Neural crest cell (in vitro differentiated cells): ENCODE results near the gene CAST. TPM values are rescaled to one million over a fixed set of nuclear protein-coding genes. Genes with fewer than 3 reads are reported as not detected.

Source experiments
- DNase-seq: peaks from one replicate; pipeline ENCODE4 v3.0.0; 2021; ENCODE audit warnings: low read depth, mixed read lengths, low spot score
- H3K27ac Mint-ChIP-seq: one replicate; pipeline ENCODE4 v1.8.0; 2021; ENCODE audit warnings: mild to moderate bottlenecking, mixed read lengths; ENCODE audit not compliant: unreplicated experiment
- H3K27me3 Mint-ChIP-seq: 2 replicates; pipeline ENCODE4 v1.8.0; 2021; ENCODE audit warnings: low read depth, mild to moderate bottlenecking, mixed read lengths
- H3K36me3 Mint-ChIP-seq: 2 replicates; pipeline ENCODE4 v1.8.0; 2021; ENCODE audit warnings: low read depth, mild to moderate bottlenecking, mixed read lengths
- H3K4me1 Mint-ChIP-seq: 2 replicates; pipeline ENCODE4 v1.8.0; 2021; ENCODE audit warnings: mixed read lengths
- H3K4me3 Mint-ChIP-seq: one replicate; pipeline ENCODE4 v1.8.0; 2021; ENCODE audit warnings: mild to moderate bottlenecking, mixed read lengths
- H3K9me3 Mint-ChIP-seq: 2 replicates; pipeline ENCODE4 v1.8.0; 2021; ENCODE audit warnings: mixed read lengths
- total RNA-seq: library from RNA; stranded (reverse); gene quantifications from 2 replicates; pipeline ENCODE4 v1.2.1, GENCODE V29; 2021
- TF ChIP-seq, protein P1 (sequence below): fragments of 200-600 bp; sonication (generic); conservative IDR thresholded peaks from 2 replicates; pipeline ENCODE4 v1.5.0; 2021; ENCODE audit warnings: antibody characterized with exemption, mild to moderate bottlenecking

CAST gene
- total RNA-seq, 1 donor from 2014 or later, result 50.7 TPM

DNA sequence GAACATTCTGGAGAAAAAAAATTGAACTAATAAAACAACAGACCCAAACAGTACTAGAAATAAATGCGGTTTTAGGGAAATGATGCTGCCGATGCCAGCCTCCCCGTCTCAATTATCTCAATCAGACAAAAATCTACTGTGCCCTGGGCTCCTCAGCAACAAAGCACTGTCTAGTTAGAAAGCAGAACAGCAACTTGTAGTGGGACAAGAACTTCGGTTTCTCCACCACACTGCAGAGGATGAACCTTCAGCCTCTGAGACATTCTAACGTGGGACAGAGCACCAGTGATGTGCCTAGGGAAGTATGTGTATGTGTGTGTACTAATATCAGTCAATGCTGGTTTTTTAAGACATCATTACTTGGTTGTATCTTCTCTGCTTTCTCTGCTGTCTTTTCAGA lies 11.1 kb upstream of the CAST start:
- no peak overlapping the region for H3K27ac Mint-ChIP-seq
- peaks cover 5% of the 10 kb centered on the region for H3K4me1 Mint-ChIP-seq
- H3K9me3 Mint-ChIP-seq, result no peaks in the 10 kb centered on the region
- no peak overlapping the region for H3K4me3 Mint-ChIP-seq
- no peak for DNase-seq
- no peaks in the 10 kb centered on the region for H3K36me3 Mint-ChIP-seq
- TF ChIP-seq, protein P1, sequence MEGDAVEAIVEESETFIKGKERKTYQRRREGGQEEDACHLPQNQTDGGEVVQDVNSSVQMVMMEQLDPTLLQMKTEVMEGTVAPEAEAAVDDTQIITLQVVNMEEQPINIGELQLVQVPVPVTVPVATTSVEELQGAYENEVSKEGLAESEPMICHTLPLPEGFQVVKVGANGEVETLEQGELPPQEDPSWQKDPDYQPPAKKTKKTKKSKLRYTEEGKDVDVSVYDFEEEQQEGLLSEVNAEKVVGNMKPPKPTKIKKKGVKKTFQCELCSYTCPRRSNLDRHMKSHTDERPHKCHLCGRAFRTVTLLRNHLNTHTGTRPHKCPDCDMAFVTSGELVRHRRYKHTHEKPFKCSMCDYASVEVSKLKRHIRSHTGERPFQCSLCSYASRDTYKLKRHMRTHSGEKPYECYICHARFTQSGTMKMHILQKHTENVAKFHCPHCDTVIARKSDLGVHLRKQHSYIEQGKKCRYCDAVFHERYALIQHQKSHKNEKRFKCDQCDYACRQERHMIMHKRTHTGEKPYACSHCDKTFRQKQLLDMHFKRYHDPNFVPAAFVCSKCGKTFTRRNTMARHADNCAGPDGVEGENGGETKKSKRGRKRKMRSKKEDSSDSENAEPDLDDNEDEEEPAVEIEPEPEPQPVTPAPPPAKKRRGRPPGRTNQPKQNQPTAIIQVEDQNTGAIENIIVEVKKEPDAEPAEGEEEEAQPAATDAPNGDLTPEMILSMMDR, result no peak
- H3K27me3 Mint-ChIP-seq, result peaks cover 6% of the 10 kb centered on the region

DNA sequence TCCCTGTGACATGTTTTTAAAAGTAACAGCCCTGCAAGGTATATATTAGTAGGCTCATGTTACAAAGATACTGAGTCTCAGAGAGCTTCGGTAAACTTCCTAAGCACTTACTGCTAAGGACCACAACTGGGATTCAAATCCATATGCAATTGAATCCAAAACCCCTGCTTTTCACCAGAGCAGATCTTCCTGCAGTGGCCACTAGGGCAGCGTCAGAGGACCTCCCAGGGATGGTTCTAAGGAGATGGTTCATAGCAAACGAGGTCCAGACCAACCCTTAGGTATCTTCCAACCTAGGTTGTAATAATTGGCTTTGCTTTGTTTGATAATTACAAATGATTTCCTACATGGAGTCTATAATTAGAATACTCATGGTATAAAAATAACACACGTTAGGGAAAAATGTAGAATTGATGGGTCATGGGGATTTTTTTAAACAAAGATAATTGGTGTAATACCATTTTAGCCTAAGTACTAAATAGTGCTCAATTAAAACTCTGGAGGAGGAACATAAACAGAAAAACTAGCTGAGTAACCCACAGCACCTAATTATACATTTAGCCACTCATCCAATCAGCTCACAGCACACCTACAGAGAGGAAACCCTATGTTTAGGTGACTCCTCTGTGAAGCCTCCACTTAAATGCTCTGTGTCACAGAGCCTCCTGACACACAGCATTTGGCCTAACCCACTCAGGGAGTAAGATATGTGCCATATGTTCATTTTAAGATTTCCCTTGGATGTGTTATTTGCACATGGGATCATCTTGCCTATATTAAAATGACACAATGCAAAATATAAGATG lies 10.0 kb upstream of the CAST start:
- Mint-ChIP-seq H3K4me3 (no peak overlapping the region), H3K9me3 (no peaks in the 10 kb centered on the region), H3K4me1 (peaks cover 5% of the 10 kb centered on the region), H3K27ac (no peak overlapping the region), H3K27me3 (peaks cover 10% of the 10 kb centered on the region), H3K36me3 (no peaks in the 10 kb centered on the region)
- TF ChIP-seq, protein P1, result peak; percentile 52
- DNase-seq, result no peak

DNA sequence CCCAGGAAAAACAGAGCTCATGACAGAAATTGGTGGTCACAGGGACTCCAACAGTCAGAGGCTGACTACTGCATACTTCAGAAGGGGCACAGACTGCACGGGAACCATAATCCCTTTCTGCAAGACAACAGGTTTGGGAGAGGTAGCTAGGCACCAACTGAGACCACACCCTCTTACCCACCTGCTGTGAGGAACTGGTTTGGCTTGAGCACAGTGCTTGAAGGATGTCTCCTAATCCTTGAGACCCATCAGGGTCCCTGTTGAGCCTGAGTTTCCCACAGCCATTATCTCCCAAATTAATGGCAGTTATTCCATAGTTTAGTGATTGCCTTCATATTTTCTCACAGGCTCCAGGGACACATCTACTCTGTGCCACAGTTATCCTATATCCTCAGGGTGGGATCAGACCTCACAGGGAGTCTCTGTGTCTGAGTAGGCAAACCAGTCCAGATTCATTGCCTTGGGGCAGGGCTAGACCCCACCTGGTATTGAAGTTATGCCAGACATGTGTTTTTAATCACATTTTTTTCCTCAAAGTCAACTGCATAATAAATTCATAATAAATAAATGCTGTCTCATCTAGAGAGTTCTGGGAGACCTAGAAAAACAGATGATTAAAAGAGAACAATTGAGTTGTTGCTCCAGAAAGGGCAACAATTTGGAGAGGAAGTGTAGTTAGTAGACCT lies 9.3 kb upstream of the CAST start:
- no peaks in the 10 kb centered on the region for H3K36me3 Mint-ChIP-seq
- H3K4me3 Mint-ChIP-seq, result no peak overlapping the region
- H3K27ac Mint-ChIP-seq, result no peak overlapping the region
- no peak for DNase-seq
- TF ChIP-seq, protein P1, result no peak
- H3K4me1 Mint-ChIP-seq, result peaks cover 5% of the 10 kb centered on the region
- peaks cover 11% of the 10 kb centered on the region for H3K27me3 Mint-ChIP-seq
- no peaks in the 10 kb centered on the region for H3K9me3 Mint-ChIP-seq

DNA sequence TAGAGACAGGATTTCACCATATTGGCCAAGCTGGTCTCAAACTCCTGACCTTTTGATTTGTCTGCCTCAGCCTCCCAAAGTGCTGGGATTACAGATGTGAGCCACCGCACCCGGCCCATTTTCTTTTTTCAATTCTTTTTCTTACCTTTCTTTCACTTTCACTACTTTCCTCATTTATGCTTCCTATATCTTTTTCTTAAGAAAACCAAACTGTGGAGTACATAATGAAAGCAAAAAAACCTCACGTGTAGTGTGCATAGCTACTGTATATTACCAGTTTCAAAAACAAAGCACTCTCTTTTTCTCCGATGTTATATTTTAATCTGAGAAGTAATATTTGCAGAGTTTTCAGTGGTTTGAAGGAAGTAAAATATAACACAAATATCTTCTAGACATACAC lies 8.0 kb upstream of the CAST start:
- Mint-ChIP-seq H3K27me3 (peaks cover 11% of the 10 kb centered on the region), H3K4me3 (no peak overlapping the region), H3K27ac (no peak overlapping the region), H3K36me3 (no peaks in the 10 kb centered on the region), H3K9me3 (no peaks in the 10 kb centered on the region), H3K4me1 (peaks cover 3% of the 10 kb centered on the region)
- TF ChIP-seq, protein P1, result no peak
- DNase-seq, result no peak

DNA sequence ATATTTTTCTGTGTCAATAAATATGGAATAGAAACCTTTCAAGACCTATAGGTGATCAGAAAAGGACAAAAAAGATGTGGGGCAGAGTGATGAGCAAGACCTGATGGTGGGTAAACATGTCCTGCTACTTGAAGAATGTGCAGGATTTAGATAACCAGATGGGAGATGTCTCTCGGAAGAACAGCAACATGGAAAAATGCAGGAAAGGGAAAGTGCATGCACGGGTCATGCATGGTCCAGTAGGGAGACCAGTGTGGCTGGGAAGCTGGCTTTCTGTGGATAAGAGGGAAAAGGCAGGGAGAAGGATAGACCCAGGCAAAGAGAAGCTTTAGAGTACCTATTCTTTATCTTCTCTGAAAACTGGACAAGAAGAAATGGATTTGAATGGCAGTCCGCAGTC lies 7.1 kb upstream of the CAST start:
- Mint-ChIP-seq H3K27me3 (peaks cover 16% of the 10 kb centered on the region), H3K4me3 (no peak overlapping the region), H3K4me1 (no peaks in the 10 kb centered on the region), H3K27ac (no peak overlapping the region), H3K36me3 (no peaks in the 10 kb centered on the region), H3K9me3 (no peaks in the 10 kb centered on the region)
- TF ChIP-seq, protein P1, result no peak
- DNase-seq, result no peak
